Trophoblast cell (in vitro differentiated cells and primary cell): Measurements from ENCODE around the gene CHD6.

Experiments
- DNase-seq, 2 donors: peaks; one replicate each; pipeline ENCODE4 v3.0.0-alpha.2; 2016
- H2AFZ ChIP-seq: 2 replicates; pipeline ENCODE4 v1.6.1; 2013; ENCODE audit warnings: low read length, moderate library complexity, mild to moderate bottlenecking; ENCODE audit not compliant: insufficient read depth, poor library complexity
- H2AK5ac ChIP-seq: 2 replicates; pipeline ENCODE4 v1.6.1; 2013; ENCODE audit warnings: mild to moderate bottlenecking, low read length
- H2BK120ac ChIP-seq: 2 replicates; pipeline ENCODE4 v1.6.1; 2013; ENCODE audit warnings: low read length, mild to moderate bottlenecking, moderate library complexity; ENCODE audit not compliant: insufficient read depth, poor library complexity
- H2BK12ac ChIP-seq: 2 replicates; pipeline ENCODE4 v1.6.1; 2013; ENCODE audit warnings: mild to moderate bottlenecking, low read length, moderate library complexity
- H2BK5ac ChIP-seq: 2 replicates; pipeline ENCODE4 v1.6.1; 2013; ENCODE audit warnings: low read length, low read depth, moderate library complexity, mild to moderate bottlenecking; ENCODE audit not compliant: poor library complexity
- H3K14ac ChIP-seq: 2 replicates; pipeline ENCODE4 v1.6.1; 2013; ENCODE audit warnings: mild to moderate bottlenecking, low read length
- H3K18ac ChIP-seq: 2 replicates; pipeline ENCODE4 v1.6.1; 2013; ENCODE audit warnings: mild to moderate bottlenecking, low read length
- H3K23ac ChIP-seq: 2 replicates; pipeline ENCODE4 v1.6.1; 2013; ENCODE audit warnings: low read length
- H3K27ac ChIP-seq: 2 replicates; pipeline ENCODE4 v1.5.1; 2013; ENCODE audit warnings: low read depth, mild to moderate bottlenecking, inconsistent platforms, low read length, moderate library complexity
- H3K27me3 ChIP-seq: 2 replicates; pipeline ENCODE4 v1.6.1; 2013; ENCODE audit warnings: inconsistent platforms, mild to moderate bottlenecking, low read length, moderate library complexity; ENCODE audit not compliant: insufficient read depth
- H3K36me3 ChIP-seq, 2 experiments: 1 replicate in 1 of 2; 2 replicates in 1 of 2; pipeline ENCODE4 v1.6.1; 2013; ENCODE audit warnings: low read length in 2 of 2, mild to moderate bottlenecking in 2 of 2, moderate library complexity in 1 of 2; ENCODE audit not compliant: insufficient read depth in 2 of 2, control insufficient read depth in 1 of 2
- H3K4ac ChIP-seq: 2 replicates; pipeline ENCODE4 v1.6.1; 2013; ENCODE audit warnings: low read depth, mild to moderate bottlenecking, low read length, moderate library complexity
- H3K4me1 ChIP-seq, 2 experiments: 1 replicate in 1 of 2; 2 replicates in 1 of 2; pipeline ENCODE4 v1.6.1; 2013; ENCODE audit warnings: low read length in 2 of 2, mild to moderate bottlenecking in 2 of 2, moderate library complexity in 1 of 2; ENCODE audit not compliant: insufficient read depth in 2 of 2, control insufficient read depth in 1 of 2
- H3K4me2 ChIP-seq: 2 replicates; pipeline ENCODE4 v1.6.1; 2013; ENCODE audit warnings: inconsistent platforms, mild to moderate bottlenecking, low read length, moderate library complexity
- H3K4me3 ChIP-seq: 2 replicates; pipeline ENCODE4 v1.5.1; 2013; ENCODE audit warnings: mild to moderate bottlenecking, low read depth, low read length, inconsistent platforms
- H3K79me1 ChIP-seq: one replicate; pipeline ENCODE4 v1.6.1; 2013; ENCODE audit warnings: low read length
- H3K79me2 ChIP-seq: 2 replicates; pipeline ENCODE4 v1.6.1; 2013; ENCODE audit warnings: low read length, mild to moderate bottlenecking; ENCODE audit not compliant: control insufficient read depth, insufficient read depth, poor library complexity
- H3K9ac ChIP-seq: 2 replicates; pipeline ENCODE4 v1.6.1; 2013; ENCODE audit warnings: mild to moderate bottlenecking, low read length
- H3K9me3 ChIP-seq: 2 replicates; pipeline ENCODE4 v1.6.1; 2013; ENCODE audit warnings: low read depth, mild to moderate bottlenecking, control low read depth, inconsistent platforms, low read length; ENCODE audit not compliant: insufficient read depth
- H4K12ac ChIP-seq: 2 replicates; pipeline ENCODE4 v1.6.1; 2013; ENCODE audit warnings: low read depth, mild to moderate bottlenecking, low read length, moderate library complexity
- H4K8ac ChIP-seq: 2 replicates; pipeline ENCODE4 v1.6.1; 2013; ENCODE audit warnings: low read depth, mild to moderate bottlenecking, low read length, moderate library complexity
- H4K91ac ChIP-seq: one replicate; pipeline ENCODE4 v1.6.1; 2013; ENCODE audit warnings: low read depth, mild to moderate bottlenecking, low read length, moderate library complexity
- WGBS: extraction: QIAGEN DNeasy Blood & Tissue Kit; methylation state at CpG from one replicate; pipeline ENCODE4 v1.1.7; 2013; ENCODE audit warnings: missing lambda C conversion rate; ENCODE audit not compliant: insufficient read length, insufficient coverage; ENCODE audit errors: extremely low coverage; 5-methylcytosine and 5-hydroxymethylcytosine counted together

The CHD6 gene

GRCh38 chr20:41364967-41365765 is 253.0 kb downstream of the CHD6 start:
- H3K14ac ChIP-seq, result no peak overlapping the region
- no peak overlapping the region for H3K4me3 ChIP-seq
- DNase-seq, result no peak
- no peak overlapping the region for H3K23ac ChIP-seq
- no peak overlapping the region for H2BK5ac ChIP-seq
- no peak overlapping the region for H4K12ac ChIP-seq
- H3K79me1 ChIP-seq, result no peaks in the 10 kb centered on the region
- H3K4me2 ChIP-seq, result no peak overlapping the region
- no CpG with 5 or more reads among the region's 19 CpGs for WGBS
- H2AK5ac ChIP-seq, result no peak overlapping the region
- H3K4me1 ChIP-seq, result peaks cover 0 to 7% of the 10 kb centered on the region in 2 experiments
- no peak overlapping the region for H2BK120ac ChIP-seq
- no peak overlapping the region for H3K9ac ChIP-seq
- no peak overlapping the region for H2BK12ac ChIP-seq
- no peak overlapping the region for H3K27ac ChIP-seq
- H3K79me2 ChIP-seq, result no peaks in the 10 kb centered on the region
- H3K4ac ChIP-seq, result no peak overlapping the region
- no peaks in the 10 kb centered on the region for H3K36me3 ChIP-seq
- peaks cover 33% of the 10 kb centered on the region for H3K27me3 ChIP-seq
- H4K8ac ChIP-seq, result no peak overlapping the region
- H3K9me3 ChIP-seq, result peaks cover 1% of the 10 kb centered on the region
- H3K18ac ChIP-seq, result no peak overlapping the region
- H4K91ac ChIP-seq, result no peak overlapping the region
- no peak overlapping the region for H2AFZ ChIP-seq

- H3K36me3 ChIP-seq, result no peaks in the 10 kb centered on the region
- no peak overlapping the region for H4K8ac ChIP-seq
These were observed 253.8 kb downstream of the CHD6 start for GRCh38 chr20:41364236-41364855.

GRCh38 chr20:41363601-41364000 is 254.6 kb downstream of the CHD6 start:
- H3K4me1 ChIP-seq, result peaks cover 0 to 7% of the 10 kb centered on the region in 2 experiments
- H3K79me2 ChIP-seq, result no peaks in the 10 kb centered on the region
- no peaks in the 10 kb centered on the region for H3K9me3 ChIP-seq
- H3K14ac ChIP-seq, result no peak overlapping the region
- H3K79me1 ChIP-seq, result no peaks in the 10 kb centered on the region
- no peaks in the 10 kb centered on the region for H3K36me3 ChIP-seq
- H3K4me2 ChIP-seq, result no peak overlapping the region
- H2BK120ac ChIP-seq, result no peak overlapping the region
- H3K4ac ChIP-seq, result no peak overlapping the region
- H2BK12ac ChIP-seq, result no peak overlapping the region
- no peak overlapping the region for H4K12ac ChIP-seq
- WGBS, result no CpG with 5 or more reads among the region's 7 CpGs
- H3K9ac ChIP-seq, result no peak overlapping the region
- H4K8ac ChIP-seq, result no peak overlapping the region
- H2AFZ ChIP-seq, result no peak overlapping the region
- H3K4me3 ChIP-seq, result no peak overlapping the region
- H3K23ac ChIP-seq, result no peak overlapping the region
- H2AK5ac ChIP-seq, result no peak overlapping the region
- no peak overlapping the region for H4K91ac ChIP-seq
- no peak overlapping the region for H3K18ac ChIP-seq
- no peak overlapping the region for H2BK5ac ChIP-seq
- no peak for DNase-seq
- H3K27me3 ChIP-seq, result peaks cover 33% of the 10 kb centered on the region
- no peak overlapping the region for H3K27ac ChIP-seq

More at GRCh38 chr20:41364236-41364855, 253.8 kb downstream of the CHD6 start:
- no peak overlapping the region for H3K4me2 ChIP-seq
- H2AFZ ChIP-seq, result no peak overlapping the region
- H3K9ac ChIP-seq, result no peak overlapping the region
- no peak overlapping the region for H2BK5ac ChIP-seq
- H3K27ac ChIP-seq, result no peak overlapping the region
- H3K4ac ChIP-seq, result no peak overlapping the region
- H3K9me3 ChIP-seq, result no peaks in the 10 kb centered on the region
- no peak overlapping the region for H3K18ac ChIP-seq
- no peak for DNase-seq
- no peak overlapping the region for H4K12ac ChIP-seq
- H3K4me3 ChIP-seq, result no peak overlapping the region
- no peak overlapping the region for H3K23ac ChIP-seq
- peaks cover 0 to 7% of the 10 kb centered on the region in 2 experiments for H3K4me1 ChIP-seq
- H2BK12ac ChIP-seq, result no peak overlapping the region
- no peak overlapping the region for H3K14ac ChIP-seq
- H3K79me1 ChIP-seq, result no peaks in the 10 kb centered on the region
- H3K27me3 ChIP-seq, result peaks cover 33% of the 10 kb centered on the region
- no peaks in the 10 kb centered on the region for H3K79me2 ChIP-seq
- no peak overlapping the region for H2AK5ac ChIP-seq
- no peak overlapping the region for H2BK120ac ChIP-seq
- no CpG with 5 or more reads among the region's 13 CpGs for WGBS
- H4K91ac ChIP-seq, result no peak overlapping the region

- H3K27ac ChIP-seq, result no peak overlapping the region
- no peak overlapping the region for H3K9ac ChIP-seq
- no peak overlapping the region for H2BK5ac ChIP-seq
- no peak overlapping the region for H3K23ac ChIP-seq
- H3K9me3 ChIP-seq, result no peaks in the 10 kb centered on the region
- no peak overlapping the region for H2AK5ac ChIP-seq
- no peak overlapping the region for H3K4me3 ChIP-seq
- no peaks in the 10 kb centered on the region for H3K79me1 ChIP-seq
- DNase-seq, result peak in 1 of 2 donors; percentile 7
- no peak overlapping the region for H2AFZ ChIP-seq
- no peak overlapping the region for H3K14ac ChIP-seq
- H3K27me3 ChIP-seq, result peaks cover 33% of the 10 kb centered on the region
- H4K8ac ChIP-seq, result no peak overlapping the region
- H4K91ac ChIP-seq, result no peak overlapping the region
- no peaks in the 10 kb centered on the region for H3K36me3 ChIP-seq
- no peak overlapping the region for H3K4ac ChIP-seq
- peaks cover 0 to 7% of the 10 kb centered on the region in 2 experiments for H3K4me1 ChIP-seq
- no peak overlapping the region for H3K4me2 ChIP-seq
- no peak overlapping the region for H3K18ac ChIP-seq
- no peak overlapping the region for H4K12ac ChIP-seq
- no peak overlapping the region for H2BK12ac ChIP-seq
- no peaks in the 10 kb centered on the region for H3K79me2 ChIP-seq
- WGBS, result no CpG with 5 or more reads among the region's 5 CpGs
- no peak overlapping the region for H2BK120ac ChIP-seq
These were observed 255.4 kb downstream of the CHD6 start for GRCh38 chr20:41362748-41363140.
